Measurements from ENCODE around the gene CCDC14. TPM values are rescaled to one million over a fixed set of nuclear protein-coding genes. Genes with fewer than 3 reads are reported as not detected.
"Not testable (repeated sequence)": the region's sequence is repeated elsewhere in the genome, so short reads cannot be mapped to it uniquely, and the experiment has no call there.

Gene CCDC14
- total RNA-seq, 1 experiment from 2014 or later: 27.0 TPM

- not testable (repeated sequence) for DNase-seq (ENCODE audit: low spot score)
Measured at GRCh38 chr3:123967260-123967659, 6.2 kb upstream of the CCDC14 start.

DNA sequence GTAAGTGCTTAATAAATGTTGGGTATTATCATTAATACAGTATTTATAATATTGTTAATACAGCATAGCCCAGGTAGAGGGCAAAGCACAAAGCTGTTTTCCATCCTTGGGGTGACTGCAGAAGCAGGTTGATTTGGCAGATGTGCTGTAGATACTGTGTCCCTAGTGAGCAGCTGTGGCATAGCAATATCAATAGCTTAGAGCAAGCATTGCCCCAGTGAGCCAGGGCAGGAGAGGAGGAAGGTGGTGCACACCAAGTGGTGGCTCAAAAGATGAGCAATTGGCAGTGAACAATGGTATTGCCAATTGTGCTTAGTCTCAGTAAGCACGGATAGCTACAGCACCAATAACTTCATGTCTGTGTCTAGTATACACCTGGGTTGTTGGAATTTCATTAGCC, 5.8 kb upstream of the CCDC14 start:
- DNase-seq (ENCODE audit: low spot score): not testable (repeated sequence)

DNA sequence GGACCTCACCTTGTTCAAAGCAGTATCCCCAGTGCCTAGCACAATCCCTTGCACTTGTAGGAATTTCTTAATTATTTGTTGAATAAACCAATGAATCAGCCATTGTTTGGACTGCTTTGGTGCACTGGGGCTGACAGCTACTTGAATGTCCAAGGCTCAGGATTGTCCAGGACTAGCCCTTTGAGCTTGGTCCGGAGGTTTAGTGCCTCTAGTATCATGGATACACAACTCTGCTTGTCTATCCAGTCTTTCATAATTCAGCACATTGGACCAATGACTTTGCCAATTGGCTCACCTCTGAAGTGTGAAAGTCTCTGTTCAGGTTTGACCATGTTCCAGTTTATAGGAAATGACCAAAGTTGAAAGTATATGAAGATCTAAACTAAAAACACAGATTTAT, 3.8 kb upstream of the CCDC14 start:
- DNase-seq (ENCODE audit: low spot score): not testable (repeated sequence)

- no peak for DNase-seq (ENCODE audit: low spot score)
Measured at GRCh38 chr3:123961508-123961856, 453 bp upstream of the CCDC14 start.

DNA sequence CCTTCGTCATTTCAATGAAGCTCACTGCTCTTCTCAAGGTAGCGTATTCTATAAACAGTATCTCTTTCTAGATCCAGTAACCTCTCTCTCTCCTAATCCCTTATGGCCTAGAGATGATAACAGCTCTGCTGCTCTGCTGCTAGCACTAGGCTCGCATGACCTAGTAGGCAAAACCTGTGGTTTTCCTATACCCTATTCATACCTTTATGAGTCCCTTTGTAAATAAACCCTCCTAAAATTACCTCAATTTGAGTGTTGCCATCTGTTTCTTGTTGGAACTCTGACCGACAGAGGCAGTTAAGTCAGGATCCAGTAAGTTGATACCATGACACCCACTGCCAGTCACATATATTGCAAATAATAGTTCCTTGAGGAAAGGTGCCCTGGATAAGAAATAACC, 7.3 kb downstream of the CCDC14 start:
- DNase-seq (ENCODE audit: low spot score): no peak

GRCh38 chr3:123952844-123953520, 8.0 kb downstream of the CCDC14 start:
- DNase-seq (ENCODE audit: low spot score): no peak

DNA sequence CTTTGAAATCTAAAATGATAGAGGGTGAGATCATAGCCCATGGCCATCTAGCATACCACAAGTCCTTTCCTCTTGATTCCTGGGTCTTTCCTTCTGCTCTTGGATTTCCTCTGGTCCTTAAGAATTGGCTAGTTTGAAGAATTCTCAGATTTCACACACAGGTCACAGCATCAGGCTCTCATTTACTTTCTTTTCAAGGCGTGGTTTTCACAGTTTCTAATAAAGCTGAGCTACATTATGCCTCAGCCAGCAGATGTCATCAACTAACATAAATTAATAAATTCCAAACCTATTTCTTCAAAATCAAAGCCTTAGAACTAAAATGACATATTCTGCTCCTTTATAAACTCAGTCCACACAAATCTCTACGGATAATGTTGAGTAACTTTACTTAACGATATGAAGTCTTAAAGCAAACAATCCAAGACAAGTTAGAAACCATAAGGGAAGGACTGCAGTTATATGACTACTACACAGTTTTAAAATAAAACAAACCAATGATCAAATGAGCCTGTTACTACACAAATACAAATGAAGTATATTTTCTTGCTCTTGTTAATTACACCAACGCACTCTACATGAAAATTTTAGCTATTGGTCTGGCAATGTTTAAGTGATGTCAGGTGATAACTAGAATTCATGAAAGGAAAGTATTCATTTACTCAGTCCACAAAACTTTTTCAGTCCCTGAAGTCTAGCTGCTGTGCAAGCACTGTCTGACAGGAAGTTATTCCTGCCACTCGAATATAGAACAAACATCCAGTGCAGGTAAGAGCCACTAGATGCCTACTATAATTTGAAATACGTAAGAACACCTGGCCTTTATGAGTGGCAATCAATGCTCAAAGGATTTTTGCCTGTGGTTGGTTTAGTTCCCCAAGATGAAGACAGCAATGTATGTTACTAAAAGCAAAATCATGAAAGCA, 9.2 kb downstream of the CCDC14 start:
- no peak for DNase-seq (ENCODE audit: low spot score)

GRCh38 chr3:123949641-123950040, 11.4 kb downstream of the CCDC14 start:
- DNase-seq (ENCODE audit: low spot score): no peak

DNA sequence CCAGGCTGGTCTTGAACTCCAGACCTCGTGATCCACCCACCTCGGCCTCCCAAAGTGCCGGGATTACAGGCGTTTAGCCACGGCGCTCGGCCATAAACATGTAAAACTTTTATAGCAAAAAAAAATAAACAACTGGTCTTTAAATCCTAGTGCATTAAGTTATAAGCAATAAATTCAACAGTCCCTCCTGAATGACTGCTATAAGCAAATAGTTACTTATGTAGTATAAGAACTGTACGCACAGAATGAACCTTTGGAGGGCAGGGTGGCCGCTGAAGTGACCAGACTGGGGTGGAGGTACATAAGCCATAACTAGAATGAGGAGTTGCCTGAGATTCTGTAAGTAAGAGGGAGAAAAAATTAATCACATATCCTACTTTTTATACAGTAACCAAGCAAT, 12.6 kb downstream of the CCDC14 start:
- no peak for DNase-seq (ENCODE audit: low spot score)

GRCh38 chr3:123947482-123947881, 13.5 kb downstream of the CCDC14 start:
- no peak for DNase-seq (ENCODE audit: low spot score)

DNA sequence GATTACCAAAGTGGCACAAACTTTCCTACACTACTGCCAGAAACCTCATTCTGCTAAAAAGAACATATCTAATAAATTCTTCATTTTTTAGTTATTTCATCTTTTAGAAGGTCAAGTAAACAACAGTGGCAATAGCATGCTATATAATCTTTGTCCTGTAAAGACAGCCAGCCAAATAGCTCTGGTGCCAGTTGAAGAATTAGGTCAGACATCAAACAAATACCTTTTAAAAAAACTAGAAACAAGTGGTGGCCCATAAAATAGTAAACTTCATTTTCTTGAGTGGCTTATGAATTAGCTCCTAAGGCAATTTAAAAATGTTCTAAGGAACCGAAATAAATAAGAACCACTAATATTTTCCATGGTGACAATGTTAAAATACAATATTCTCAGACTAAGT, 19.5 kb downstream of the CCDC14 start:
- no peak for DNase-seq (ENCODE audit: low spot score)

DNA sequence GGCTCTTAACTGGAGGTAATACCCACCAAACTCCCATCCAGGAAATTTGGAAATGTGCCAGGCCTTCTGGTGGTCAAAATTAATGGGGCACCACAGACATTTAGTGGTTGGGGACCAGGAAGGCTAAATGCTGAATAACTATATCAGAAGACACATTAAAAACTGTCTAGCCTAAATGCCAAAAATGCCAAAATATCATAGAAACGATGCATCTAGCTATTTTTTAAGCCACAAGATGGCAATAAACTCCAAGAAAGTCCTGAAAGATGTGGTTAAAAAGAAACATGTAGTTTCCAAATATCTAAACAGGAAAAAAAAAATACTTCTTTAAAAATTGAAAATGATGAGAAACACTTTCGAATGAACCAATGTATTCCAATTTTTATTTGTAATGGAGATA, 19.9 kb downstream of the CCDC14 start:
- no peak for DNase-seq (ENCODE audit: low spot score)

- DNase-seq (ENCODE audit: low spot score): no peak
Measured at GRCh38 chr3:123939706-123940105, 21.3 kb downstream of the CCDC14 start.

GRCh38 chr3:123936400-123936799, 24.6 kb downstream of the CCDC14 start:
- DNase-seq (ENCODE audit: low spot score): no peak

DNA sequence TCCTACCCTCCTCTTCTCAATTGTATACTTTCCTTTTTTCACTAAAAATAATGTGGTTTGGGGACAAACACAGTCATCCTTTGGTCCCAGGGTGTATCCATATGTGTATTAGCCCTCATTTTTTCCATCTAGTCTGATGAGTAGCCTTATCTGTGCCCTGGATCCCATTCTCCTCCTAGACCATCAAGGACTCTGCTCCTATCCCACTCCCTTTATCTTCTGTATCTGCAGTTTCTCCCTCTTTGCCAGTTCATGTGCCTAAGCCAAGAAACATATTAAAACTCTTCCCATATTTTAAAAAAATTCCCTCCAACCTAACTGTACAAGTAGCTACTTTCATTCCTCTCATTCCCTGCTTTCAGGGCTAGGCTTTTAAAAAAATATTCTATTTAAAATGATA, 25.2 kb downstream of the CCDC14 start:
- no peak for DNase-seq (ENCODE audit: low spot score)

DNA sequence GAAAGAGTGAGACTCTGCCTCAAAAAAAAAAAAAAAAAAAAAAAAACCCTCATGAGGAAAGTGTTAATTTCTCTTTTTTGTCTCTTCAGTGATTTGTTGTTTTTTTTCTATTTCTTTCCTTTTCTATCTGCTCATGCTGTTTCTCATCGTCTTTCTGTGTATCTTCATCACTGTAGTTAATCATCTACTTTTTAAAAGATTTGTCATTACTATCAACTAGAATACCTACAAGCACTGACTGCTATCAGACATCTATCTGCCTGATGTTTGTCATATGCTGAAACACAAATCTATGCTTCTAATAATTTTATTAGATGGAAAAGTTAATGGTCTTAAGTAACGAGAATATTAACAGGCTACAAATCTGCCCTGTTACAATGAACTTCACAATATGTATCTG, 26.8 kb downstream of the CCDC14 start:
- no peak for DNase-seq (ENCODE audit: low spot score)

DNA sequence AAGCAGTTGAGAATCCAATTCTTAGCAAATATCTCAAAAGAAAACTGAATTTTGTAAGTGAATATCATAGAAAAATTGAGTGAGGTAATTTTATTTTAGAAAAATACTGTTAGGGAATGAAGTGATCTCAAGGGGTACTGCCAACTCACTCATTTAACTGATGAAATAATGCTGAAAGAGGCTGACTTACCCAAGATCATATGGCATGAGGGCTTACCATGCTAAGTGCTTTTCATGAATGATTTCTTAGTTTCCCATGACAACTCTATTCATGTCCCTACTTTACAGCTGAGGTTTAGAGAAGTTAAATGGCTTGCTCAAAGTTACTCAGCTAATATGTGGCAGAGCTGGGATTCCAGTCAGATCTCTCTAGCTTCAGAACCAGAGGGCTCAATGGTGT, 30.6 kb downstream of the CCDC14 start:
- DNase-seq (ENCODE audit: low spot score): no peak

GRCh38 chr3:123929325-123929724, 31.7 kb downstream of the CCDC14 start:
- DNase-seq (ENCODE audit: low spot score): no peak

GRCh38 chr3:123926396-123926795, 34.6 kb downstream of the CCDC14 start:
- DNase-seq (ENCODE audit: low spot score): no peak

- DNase-seq (ENCODE audit: low spot score): no peak
Measured at GRCh38 chr3:123920868-123921267, 40.2 kb downstream of the CCDC14 start.

DNA sequence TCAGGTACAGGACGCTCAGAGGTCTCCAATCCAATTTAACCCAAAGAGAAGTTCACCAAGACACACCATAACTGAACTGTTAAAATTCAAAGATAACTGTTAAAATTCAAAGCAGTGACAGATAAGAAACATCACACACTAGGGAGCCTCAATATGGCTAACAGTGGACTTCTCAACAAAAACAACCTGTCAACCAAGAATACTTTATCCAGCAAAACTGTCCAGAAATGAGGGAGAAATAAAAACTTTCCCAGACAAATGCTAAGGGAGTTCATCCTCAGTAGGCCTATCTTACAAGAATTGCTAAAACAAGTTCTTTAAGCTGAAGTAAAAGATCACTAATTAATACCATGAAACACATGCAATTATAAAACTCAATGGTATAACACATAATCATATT, 40.6 kb downstream of the CCDC14 start:
- DNase-seq (ENCODE audit: low spot score): no peak

GRCh38 chr3:123919353-123919752, 41.7 kb downstream of the CCDC14 start:
- DNase-seq (ENCODE audit: low spot score): no peak

DNA sequence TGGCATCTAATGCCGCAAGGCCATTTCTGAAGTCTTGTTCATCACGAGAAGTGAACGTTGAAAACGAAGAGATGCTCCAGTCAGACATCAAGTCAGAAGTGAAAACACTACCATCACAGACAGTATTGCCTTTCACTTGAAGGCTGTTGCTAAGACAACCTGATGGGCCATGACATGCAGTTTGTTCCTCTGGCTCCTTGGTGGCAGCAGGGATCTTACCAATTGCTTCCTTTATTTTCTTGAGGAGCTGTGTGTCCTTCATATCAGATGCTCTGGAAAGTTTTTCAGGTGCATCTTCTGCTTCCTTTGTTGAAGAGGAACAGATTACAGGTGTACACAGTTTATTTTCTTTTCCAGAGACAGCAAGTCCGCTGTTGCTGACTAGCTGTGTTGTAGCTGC, 46.2 kb downstream of the CCDC14 start:
- DNase-seq (ENCODE audit: low spot score): no peak
